NCI-H1092 (cell line): ENCODE measurements around the gene DNAL4.
A peak's percentile ranks its signal among the peaks of the same experiment; 100 is the strongest.

ENCODE experiments used
- DNase-seq: peaks from one replicate; lab custom pipeline; 2025; lab: John Stamatoyannopoulos, UW

DNAL4 gene, protein sequence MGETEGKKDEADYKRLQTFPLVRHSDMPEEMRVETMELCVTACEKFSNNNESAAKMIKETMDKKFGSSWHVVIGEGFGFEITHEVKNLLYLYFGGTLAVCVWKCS

DNA sequence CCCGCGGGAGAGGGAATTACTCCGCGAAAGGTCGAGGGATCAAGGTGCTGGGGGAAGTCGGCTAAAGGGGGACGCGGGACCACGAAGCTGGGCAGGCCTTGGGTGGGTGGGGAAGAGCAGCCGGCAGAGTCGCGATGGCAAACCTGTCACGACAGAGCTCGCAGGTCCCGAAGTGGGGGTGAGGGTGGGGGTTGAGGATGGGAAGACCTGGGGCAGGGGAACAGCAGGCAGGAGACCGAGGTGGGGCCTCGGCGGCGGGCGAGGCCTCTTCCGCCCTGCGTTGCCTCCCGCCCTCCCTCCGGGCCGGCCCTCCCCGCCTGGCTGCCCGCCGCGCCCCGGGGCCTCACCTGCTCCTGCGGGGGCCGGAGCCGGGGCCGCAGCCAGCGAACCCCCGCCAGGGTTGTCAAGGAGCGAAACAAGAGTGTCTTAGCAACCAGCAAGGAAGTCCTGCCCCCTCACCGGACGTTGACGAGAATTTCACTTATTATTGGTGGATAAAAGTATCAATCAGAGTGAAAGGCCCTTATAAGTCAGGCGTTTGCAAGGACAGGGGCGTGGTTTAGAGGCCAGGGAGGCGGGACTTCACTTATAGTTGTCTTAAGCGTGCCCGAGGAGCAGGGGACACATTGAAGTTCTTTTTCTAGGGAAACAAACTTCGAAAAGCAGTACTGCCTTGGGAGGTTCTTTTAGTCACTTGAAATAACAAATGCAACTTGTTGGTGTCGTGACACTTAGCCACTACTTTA is at the start of gene DNAL4:
Gene DNAL4, minus strand, starts transcription at position 423 of the 746 bp plus-strand sequence. CDS start 11,412 bp downstream, outside the sequence.
- peak; percentile 96 for DNase-seq

- peak; percentile 64 for DNase-seq
Observed at GRCh38 chr22:38843201-38843656, 49.3 kb upstream of the DNAL4 start.

- no peak for DNase-seq
Observed at GRCh38 chr22:38842512-38843200, 48.7 kb upstream of the DNAL4 start.

GRCh38 chr22:38841635-38842034 is 47.7 kb upstream of the DNAL4 start:
- DNase-seq: no peak

DNA sequence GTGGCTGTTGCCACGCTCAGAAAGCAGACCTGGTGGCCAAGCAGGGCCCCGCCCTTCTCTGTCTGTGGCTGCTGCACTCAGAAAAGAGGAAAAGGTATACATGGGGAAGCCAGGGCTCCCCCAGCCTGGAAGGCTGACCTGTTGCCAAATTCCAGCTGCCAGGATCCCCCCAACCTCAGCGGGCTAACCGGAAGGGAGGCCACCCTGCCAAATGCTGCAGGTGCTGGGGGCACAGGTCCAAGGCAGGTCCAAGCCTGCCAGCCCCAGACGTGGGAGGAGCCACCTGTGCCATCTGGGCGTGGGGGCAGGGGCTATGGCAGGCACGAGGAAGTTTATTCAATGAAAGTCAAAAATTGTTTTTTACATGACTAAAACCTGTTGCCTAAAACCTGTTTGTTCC is 47.3 kb upstream of the DNAL4 start:
- no peak for DNase-seq

GRCh38 chr22:38840129-38840528 is 46.2 kb upstream of the DNAL4 start:
- DNase-seq: no peak

DNA sequence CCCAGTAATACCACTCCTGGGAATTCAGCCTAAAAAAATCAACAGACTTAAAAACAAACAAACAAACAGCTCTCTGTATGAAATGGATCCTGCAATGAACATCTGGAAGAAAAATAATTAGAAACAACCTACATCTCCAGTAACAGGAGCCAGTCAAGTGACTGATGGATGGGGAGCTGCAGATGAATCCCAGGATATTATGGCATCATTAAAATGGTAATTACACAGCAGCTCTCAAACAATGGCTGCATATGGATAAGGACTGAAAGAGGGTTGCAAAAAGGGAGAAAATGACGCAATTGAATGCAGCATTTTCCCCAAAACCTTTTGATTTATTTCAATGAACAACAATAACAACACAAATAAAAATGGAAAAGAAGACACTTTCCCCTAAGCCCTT is 45.7 kb upstream of the DNAL4 start:
- no peak for DNase-seq

- no peak for DNase-seq
Observed at GRCh38 chr22:38837414-38837928, 43.5 kb upstream of the DNAL4 start.

GRCh38 chr22:38835888-38836301 is 42.0 kb upstream of the DNAL4 start:
- DNase-seq: no peak

DNA sequence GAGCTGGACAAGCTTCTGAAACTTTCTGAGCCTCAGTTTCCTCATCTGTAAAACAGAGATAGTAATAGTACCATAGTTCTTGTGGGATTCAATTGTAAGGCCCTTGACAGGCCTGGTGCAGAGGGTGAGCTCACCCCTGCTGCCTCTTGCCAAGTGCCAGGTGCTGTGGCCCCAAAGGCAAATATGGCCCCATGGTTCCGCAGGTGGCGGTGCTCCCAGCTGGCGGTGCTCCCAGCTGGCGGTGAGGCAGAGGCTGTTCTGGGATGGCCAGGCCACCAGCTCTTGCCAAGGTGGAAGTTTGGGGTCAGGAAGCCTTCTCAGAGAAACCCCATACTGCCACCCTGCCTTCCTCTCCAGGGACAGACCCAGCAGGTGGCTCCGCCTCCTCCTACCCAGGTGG is 41.0 kb upstream of the DNAL4 start:
- no peak for DNase-seq

GRCh38 chr22:38834215-38834953 is 40.4 kb upstream of the DNAL4 start:
- no peak for DNase-seq

GRCh38 chr22:38833061-38833460 is 39.1 kb upstream of the DNAL4 start:
- no peak for DNase-seq

GRCh38 chr22:38832005-38832978 is 38.3 kb upstream of the DNAL4 start:
- peak; percentile 84 for DNase-seq

DNA sequence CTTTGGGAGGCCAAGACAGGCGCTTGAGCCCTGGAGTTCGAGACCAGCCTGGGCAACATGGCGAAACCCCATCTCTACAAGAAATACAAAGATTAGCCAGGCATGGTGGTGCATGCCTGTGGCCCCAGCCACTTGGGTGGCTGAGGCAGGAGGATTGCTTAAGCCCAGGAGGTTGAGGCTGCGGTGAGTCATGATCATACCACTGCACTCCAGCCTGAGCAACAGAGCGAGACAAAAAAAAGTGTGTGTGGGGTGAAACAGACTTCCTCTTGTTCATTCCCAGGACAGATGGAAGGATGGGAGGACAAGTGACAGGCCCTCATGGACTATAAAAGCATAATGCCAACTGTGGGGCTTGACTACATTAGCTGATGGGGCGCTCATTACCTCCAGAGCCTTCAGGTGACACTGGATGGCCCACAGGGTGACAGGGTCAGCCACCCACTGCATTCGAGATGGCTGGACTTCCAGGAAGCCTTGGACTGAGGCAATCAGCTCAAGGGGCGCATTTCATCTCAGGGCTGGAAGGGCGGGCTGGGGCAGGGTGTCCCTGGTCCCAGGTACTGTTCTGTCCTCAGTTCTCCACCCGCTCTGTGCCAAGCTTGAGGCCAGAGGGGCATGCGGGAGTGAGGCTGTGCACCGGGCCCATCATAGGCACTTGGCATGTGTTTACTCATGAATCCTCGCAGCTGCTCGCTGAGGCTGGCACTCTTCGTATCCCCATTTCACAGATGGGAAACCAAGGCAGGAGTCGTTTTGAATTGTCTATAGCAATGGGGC is 37.4 kb upstream of the DNAL4 start:
- no peak for DNase-seq

DNA sequence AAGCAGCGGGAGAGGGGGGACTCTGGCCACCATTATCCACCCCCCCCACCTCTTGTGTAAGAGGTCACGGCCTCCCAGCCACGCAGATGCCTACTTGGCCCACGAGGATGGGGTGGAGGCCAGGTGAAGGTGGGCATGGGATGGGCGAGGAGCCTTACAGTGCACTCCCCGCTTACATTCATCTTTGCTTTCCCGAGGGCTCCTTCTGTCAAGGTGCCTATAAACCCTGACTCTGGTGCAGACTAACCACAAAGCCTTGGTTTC is 36.8 kb upstream of the DNAL4 start:
- no peak for DNase-seq

GRCh38 chr22:38830026-38830844 is 36.3 kb upstream of the DNAL4 start:
- no peak for DNase-seq

DNA sequence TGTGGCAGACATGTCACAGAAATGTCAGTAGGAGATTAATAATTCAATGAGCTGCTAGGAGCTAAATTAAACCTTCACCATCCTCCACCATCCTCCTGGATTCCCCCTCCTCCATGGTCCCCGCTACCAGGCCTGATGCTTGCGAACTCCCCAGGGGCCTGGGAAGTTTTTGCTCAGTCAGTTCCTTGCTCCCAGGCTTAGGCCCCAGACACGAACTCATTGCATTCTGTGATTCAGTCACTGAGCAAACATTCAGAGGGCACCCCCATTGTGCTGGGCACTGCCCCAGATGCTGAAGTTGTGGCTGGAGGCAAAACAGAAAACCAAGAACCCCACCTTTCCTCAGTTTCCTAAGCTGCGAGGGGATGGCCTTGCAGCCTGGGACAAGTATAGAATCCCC is 35.5 kb upstream of the DNAL4 start:
- no peak for DNase-seq

GRCh38 chr22:38828616-38829205 is 34.8 kb upstream of the DNAL4 start:
- no peak for DNase-seq

- DNase-seq: no peak
Observed at GRCh38 chr22:38828191-38828590, 34.2 kb upstream of the DNAL4 start.
